Activated CD4-positive, alpha-beta T cell treated with anti-CD3 and anti-CD28 coated beads, Interleukin-2, Interleukin-4, amounts not matched to agents 100 ng/mL and 50 ng/mL, durations not matched to agents 16 hours and 8 hours (primary cell): ENCODE data around the gene LCA5L.
"Not testable (repeated sequence)": the region's sequence is repeated elsewhere in the genome, so short reads cannot be mapped to it uniquely, and the experiment has no call there.

Experiments
- DNase-seq: peaks from one replicate; pipeline ENCODE4 v3.0.0-alpha.2; 2020; ENCODE audit warnings: low spot score

LCA5L gene

GRCh38 chr21:39451332-39452206 lies 6.0 kb upstream of the LCA5L start, which contains the start of gene SH3BGR:
TSS of gene SH3BGR (plus strand) at chr21:39451970. CDS start at chr21:39452097, 127 bp downstream.
- no peak for DNase-seq

DNA sequence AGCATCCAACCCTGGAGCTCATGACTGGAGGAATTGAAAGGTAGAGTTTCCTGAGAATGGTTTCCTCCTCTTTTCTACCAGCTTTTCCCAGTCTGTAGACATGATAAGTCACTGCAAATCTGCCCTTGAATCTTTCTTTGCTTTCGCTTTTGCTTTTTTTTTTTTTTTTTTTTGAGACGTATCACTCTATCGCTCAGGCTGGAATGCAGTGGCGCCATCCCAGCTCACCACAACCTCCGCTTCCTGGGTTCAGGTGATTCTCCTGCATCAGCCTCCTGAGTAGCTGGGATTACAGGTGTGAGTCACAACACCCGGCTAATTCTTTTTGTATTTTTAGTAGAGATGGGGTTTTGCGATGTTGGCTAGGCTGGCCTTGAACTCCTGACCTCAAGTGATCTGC lies 1.7 kb upstream of the LCA5L start:
- DNase-seq: no peak

DNA sequence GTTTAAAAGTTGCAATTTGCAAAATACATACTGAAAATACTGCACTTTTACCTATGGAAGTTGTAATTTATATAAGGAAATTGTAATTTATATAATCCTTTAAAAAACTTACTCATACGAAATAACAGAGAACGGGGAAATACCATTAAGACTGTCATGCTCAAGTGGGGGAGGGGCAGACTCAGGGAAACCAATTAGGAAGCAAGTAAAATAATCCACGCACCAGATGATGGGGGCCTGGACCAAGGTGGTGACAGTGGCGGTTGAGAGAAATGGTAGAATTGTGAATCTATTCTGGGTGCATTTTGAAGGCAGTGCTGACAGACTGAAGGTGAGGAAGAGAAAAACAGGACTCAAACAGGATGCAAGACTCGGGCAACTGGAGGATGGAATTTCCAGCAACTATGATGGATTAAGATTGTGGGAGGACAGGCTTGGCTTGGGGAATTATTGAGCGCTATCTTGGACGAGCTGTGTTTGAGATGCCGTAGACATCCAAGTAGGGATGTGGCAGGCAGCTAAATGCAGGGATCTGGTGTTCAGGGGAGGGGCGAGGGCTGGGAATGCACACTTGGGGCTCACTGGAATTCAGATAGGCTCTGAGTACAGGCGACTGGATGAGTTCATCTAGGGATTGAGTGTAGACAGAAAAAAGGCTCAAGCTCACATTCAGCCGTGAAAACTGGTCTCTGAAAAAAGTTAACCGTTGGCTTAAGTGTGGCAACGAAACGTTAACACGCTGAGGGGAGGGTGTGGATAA lies 977 bp downstream of the LCA5L start:
- no peak for DNase-seq

DNA sequence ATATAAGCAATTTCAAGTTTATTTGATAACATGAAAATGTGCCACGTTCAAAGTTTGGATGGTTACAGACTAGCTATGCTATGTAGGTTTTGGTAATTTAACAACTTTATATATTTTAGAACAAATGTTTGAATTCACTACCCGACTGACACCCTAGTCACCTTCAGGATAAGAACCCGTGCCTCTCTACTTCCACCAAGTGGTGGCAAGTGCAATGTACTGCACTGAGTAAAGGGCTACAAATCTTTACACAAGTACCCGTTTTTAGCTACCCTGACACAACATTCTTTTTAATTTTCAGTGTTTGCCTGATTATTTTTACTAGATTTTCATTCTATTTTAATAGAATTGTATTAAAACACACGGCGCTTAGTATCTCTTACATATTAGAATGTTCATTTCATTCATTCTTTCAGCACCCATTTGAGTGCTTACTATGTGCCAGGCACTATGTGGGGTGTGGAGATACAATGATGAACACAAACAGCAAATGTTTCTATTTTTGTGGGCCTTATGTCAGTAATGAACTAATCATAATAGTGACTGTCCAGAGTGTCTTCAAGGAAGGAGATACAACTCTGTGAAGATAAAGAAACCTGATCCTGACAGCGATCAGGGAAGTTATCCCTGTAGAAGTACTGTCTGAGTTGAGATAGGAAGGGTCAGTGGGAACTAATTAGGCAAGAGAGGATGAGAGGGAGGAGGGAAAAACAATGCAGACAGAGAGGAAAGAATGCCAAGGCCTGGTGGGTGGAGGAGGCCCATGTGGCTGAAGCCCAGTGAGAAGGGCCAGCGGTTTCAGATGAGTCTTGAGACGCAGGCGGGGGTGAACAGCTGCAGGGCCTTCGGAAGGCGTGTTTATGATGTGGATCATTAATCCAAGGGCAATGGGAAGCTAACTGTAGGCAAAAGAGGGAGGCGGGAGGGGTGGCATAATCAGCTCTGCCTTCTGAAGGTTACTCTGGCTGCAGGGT lies 3.8 kb downstream of the LCA5L start:
- DNase-seq: peak; percentile 58

DNA sequence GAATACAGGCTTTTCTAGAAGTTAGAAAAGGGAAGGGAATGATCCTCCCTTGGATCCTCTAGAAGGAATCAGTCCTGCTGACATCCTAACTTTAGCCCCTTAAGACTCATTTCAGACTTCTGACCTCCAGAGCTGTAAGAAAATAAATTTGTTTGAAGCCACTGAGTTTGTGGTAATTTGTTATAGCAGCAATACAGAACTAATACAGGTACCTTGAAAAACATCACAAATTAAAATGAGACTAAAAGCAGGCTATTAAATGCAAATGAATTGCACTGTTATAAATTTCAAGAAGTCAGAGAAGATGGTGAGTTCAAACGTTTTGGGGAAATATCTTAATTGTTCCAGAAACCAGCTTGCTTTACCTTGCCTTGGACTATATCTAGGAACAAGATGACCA lies 6.3 kb downstream of the LCA5L start:
- no peak for DNase-seq

DNA sequence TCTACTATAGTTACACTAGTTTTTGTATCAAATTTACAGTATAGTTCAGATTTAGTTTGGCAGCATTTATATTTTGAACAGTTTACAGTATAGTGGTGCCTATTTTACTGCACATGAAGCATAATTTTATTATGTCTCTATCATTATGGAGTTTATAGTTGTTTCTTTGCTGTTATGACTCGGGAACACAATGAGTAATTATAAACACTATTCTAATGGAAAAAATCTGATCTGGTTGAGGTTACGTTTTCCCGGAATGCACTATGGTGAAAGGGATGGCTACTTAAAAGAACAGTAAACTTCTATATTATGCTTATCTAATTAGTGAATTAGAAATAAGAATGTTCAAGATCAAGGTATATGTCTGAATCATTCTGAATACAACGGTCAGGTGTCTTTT lies 10.6 kb downstream of the LCA5L start:
- DNase-seq: no peak

GRCh38 chr21:39430954-39431353 lies 14.6 kb downstream of the LCA5L start:
- no peak for DNase-seq

- no peak for DNase-seq
Observed at GRCh38 chr21:39430457-39430856, 15.1 kb downstream of the LCA5L start.

- no peak for DNase-seq
Observed at GRCh38 chr21:39430016-39430415, 15.6 kb downstream of the LCA5L start.

- no peak for DNase-seq
Observed at GRCh38 chr21:39429445-39429844, 16.1 kb downstream of the LCA5L start.

- no peak for DNase-seq
Observed at GRCh38 chr21:39422527-39423241, 22.9 kb downstream of the LCA5L start.

DNA sequence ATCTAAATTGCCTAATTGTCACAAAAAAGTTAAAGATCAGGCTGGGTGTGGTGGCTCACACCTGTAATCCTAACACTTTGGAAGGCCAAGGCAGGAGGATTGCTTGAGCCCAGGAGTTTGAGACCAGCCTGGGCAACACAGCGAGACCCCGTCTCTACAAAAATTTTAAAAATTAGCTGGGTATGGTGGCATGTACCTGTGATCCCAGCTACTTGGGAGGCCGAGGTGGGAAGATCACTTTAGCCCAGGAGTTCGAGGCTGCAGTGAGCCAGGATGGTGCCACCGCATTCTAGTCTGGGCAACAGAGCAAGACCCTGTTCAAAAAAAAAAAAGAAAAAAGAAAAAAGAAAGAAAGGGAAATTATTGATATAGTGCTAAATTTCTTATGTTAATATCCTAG lies 26.4 kb downstream of the LCA5L start:
- not testable (repeated sequence) for DNase-seq

DNA sequence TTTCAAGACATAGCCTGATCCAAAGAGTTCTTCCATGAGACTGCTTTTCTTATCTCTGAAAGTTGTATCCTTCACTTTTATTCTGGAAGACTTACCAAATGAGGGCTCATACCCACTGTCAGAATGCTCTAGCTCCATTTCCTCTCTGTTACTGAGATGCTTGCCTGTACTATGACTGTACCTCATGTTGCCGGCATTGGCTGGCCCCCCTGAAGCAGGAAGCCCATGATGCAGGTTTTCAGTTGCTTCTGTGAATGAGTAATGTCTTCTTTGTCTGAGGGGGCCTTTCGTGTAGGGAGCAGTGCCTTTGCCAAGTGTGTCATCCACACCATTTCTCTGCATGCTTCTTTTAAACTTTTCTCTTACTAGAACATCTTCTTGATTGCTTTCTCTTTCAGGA lies 39.5 kb downstream of the LCA5L start:
- DNase-seq: no peak

DNA sequence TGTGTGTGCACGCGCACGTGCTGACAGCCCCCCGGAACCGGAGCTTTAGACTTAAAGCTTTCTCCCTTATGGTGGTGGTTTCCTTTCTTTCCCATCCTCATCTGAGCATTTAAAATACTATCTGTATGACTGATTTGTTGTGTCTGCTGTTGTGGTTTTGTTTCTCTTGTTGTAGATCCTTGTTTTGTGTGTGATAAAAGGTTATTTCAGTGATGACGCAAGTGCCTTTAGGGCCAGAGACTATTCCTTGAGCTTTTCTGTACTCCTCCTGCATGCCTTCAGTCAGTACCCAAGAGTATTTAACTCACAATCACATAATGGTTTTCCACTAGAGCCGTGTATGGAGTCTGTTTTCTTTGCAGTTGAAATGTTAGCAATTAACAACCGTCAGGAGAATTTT lies 45.4 kb downstream of the LCA5L start:
- DNase-seq: no peak

DNA sequence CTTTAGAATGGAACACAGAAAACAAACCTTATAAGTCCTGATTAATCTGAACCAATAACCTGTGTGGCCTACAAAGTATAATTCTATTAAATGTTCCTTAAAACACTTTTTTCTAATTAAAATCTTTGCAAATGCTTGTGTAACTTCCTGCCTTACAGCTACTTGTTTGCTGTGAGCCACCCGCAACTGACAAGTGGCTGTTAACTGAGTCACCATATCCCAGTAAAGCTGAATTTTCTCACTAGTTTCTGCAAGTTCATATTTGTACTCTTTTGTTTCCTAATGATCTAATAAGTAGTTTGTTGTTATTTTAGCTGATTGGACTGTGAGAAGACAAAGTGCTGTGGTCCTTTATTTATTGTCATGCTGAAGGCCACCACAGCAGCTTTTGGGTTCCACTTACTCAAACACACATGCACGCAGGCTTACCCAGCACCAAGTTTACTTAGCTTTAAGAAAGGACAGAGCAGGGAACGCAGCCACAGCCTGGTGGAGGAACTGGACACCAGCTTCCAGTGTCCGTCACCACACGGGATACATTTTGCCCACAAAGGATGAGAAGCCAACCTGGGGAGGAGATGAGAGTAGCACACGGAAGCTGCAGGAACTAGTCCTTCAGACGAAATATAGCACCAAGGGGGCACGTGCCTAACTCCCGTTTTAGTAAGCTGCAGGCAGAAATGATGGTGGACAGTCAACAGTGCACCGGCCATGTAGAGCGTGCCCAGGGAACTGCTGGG lies 47.8 kb downstream of the LCA5L start:
- DNase-seq: no peak

DNA sequence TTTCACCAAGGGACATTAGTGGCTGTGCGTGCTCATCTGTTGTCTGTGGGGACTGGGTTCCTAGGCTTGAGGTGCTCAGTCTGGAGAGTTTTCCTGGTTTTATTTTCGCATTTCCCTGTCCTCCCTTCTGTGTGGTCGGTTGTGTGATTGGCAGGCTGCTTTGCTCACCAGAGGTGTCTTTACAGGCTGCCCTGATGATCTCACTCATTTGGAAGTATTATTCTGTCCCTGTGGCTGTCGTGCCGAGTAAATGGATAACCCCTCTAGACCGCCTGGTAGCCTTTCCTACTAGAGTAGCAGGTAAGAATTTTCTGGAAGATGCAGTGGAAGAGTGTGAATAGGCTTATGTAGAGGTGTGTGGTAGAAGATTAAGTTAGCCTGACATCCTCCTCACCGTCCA lies 52.6 kb downstream of the LCA5L start:
- no peak for DNase-seq

DNA sequence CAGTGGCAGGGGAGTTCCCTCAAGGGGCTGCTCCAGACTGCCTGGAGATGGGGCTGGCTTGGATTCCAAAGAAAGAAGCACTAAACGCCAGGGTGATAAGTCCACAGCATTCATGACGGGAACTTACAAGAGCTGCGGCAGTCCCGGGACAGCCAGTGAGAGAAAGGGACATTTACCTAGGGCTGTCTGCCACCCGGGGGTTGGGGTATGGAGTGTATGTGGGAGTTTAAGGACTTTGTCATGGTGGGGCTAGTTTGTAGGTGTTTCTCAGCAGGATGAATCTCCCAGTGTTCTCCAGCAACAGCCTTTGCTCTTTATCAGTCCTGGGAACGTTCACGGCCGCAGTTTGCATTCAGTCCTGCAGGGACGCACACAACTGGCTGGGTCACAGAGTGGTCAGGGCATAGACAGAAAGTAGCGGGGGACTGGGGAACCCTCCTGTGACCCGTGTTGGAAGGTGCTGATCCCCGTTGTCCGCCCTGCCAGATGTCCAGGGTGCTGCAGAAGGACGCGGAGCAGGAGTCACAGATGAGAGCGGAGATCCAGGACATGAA lies 55.3 kb downstream of the LCA5L start:
- DNase-seq: no peak

DNA sequence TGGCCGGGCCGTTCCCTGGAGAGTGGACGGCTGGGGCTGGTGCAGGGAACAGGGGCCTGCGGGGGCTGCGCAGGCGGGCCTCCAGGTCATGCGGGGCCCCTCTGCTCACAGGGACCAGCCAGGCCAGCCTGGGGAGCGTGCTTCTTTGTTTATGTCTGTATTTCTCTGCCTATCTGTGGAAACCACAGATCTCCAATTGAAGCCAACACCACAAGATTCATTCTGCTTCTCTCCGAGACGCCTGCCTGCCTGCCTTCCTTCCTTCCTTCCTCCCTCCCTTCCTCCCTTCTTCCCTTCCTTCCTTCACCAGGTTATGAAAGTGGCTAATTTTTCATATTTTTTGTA lies 56.8 kb downstream of the LCA5L start:
- no peak for DNase-seq

DNA sequence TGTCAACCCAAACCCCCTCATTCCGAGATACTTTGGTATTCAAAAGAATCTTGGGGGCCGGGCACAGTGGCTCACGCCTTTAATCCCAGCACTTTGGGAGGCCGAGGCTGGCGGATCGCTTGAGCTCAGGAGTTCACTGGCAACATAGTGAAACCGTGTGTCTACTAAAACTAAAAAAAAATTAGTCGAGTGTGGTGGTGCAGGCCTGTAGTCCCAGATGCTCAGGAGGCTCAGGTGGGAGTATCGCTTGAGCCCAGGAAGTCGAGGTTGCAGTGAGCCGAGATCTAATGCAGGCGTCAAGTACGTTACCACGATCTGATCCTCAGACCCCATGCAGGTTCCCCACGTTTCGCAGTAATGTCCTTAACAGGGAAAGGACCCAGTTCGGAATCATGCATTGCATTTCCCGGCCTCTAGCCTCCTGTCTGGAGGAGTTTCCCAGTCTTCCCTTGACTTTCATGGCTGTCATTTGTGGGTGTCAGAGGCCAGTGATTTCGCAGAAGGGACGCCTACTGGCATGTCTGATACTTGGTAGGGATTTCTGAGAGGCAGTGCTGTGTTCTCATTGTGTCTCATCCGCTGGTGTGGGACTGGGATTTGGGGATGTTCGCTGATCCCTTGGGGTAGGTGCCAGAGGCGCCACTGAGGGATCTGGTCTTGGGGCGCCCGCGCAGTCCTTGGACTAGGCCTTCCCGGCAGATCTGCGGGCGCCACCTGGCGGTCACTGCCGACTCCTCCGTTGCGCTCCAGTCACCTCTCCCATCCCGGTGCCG lies 57.4 kb downstream of the LCA5L start:
- peak; percentile 91 for DNase-seq
